Vagina (tissue), 2 donors: ENCODE measurements around the gene FAM185A. TPM values are rescaled to one million over a fixed set of nuclear protein-coding genes. Genes with fewer than 3 reads are reported as not detected.
"Not testable (repeated sequence)": the region's sequence is repeated elsewhere in the genome, so short reads cannot be mapped to it uniquely, and the experiment has no call there.

Source experiments
- DNase-seq, 2 donors: peaks; one replicate each; pipeline ENCODE4 v3.0.0-alpha.2; 2017; ENCODE audit errors: extremely low spot score in 2 of 2
- H3K27ac ChIP-seq: fragments of 200-600 bp; sonication (generic); one replicate; pipeline ENCODE4 v1.5.1; 2019
- H3K27me3 ChIP-seq: fragments of 200-600 bp; sonication (generic); one replicate; pipeline ENCODE4 v1.5.1; 2019
- H3K36me3 ChIP-seq, 2 donors: fragments of 200-600 bp; sonication (generic); one replicate each; pipeline ENCODE4 v1.5.1; 2017 to 2019
- H3K4me1 ChIP-seq: fragments of 200-600 bp; sonication (generic); one replicate; pipeline ENCODE4 v1.5.1; 2019
- H3K4me3 ChIP-seq, 2 donors: fragments of 200-600 bp; sonication (generic); 1 replicate in 1 of 2; 2 replicates in 1 of 2; pipeline ENCODE4 v1.5.1; 2016 to 2019
- H3K9me3 ChIP-seq: fragments of 200-600 bp; sonication (generic); one replicate; pipeline ENCODE4 v1.5.1; 2019
- intact Hi-C: fragments of 100-400 bp; cut with DNase I; formaldehyde crosslinking; loops from one replicate; pipeline ENCODE4 v1.15.1; 2023
- total RNA-seq: library from RNA; depleted of rRNA; stranded (reverse); fragments of >200 nt; gene quantifications from one replicate; pipeline ENCODE4 v1.2.3, GENCODE V29; 2016

FAM185A gene
- total RNA-seq, 1 donor from 2014 or later: 15.5 TPM

GRCh38 chr7:102749445-102749786, 617 bp downstream of the FAM185A start:
- intact Hi-C loops, H3K27ac ChIP-seq, DNase-seq: not testable (repeated sequence)

GRCh38 chr7:102758227-102758626, 9.4 kb downstream of the FAM185A start:
- H3K27me3 ChIP-seq, H3K4me3 ChIP-seq, H3K4me1 ChIP-seq, intact Hi-C loops, H3K9me3 ChIP-seq, H3K36me3 ChIP-seq, H3K27ac ChIP-seq, DNase-seq: not testable (repeated sequence)

More at GRCh38 chr7:102749445-102749786, 617 bp downstream of the FAM185A start:
- H3K9me3 ChIP-seq, H3K27me3 ChIP-seq, H3K36me3 ChIP-seq: not testable (repeated sequence)
- H3K4me1 ChIP-seq: peaks cover 15% of the 10 kb centered on the region
- peak overlapping the region; percentile 66 to 73 for H3K4me3 ChIP-seq

DNA sequence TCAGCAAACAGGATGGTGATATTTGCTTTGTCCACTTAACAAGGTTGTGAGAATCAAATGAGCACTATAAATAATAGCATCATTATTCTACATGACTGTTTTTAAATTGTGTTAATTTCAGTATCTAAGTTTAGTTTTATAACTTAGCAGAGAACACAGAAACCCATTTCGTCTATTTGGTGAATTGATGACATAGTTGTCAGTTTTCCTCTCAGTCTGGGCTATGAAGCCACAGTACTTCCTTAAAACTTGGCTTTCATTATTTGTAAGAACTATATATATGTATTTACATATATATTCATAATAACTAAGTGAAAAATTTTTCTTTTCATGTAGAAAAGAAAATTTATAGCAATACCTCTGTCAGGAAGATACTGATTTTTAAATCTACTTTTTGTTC, 11.1 kb downstream of the FAM185A start:
- intact Hi-C loops: not testable (repeated sequence)

GRCh38 chr7:102761234-102761633, 12.4 kb downstream of the FAM185A start:
- H3K27me3 ChIP-seq, H3K9me3 ChIP-seq, H3K27ac ChIP-seq, H3K4me1 ChIP-seq, DNase-seq, H3K4me3 ChIP-seq, intact Hi-C loops, H3K36me3 ChIP-seq: not testable (repeated sequence)

More for the DNA sequence above, 11.1 kb downstream of the FAM185A start:
- not testable (repeated sequence) for H3K27me3 ChIP-seq, H3K36me3 ChIP-seq, H3K27ac ChIP-seq, H3K4me3 ChIP-seq, H3K9me3 ChIP-seq, DNase-seq, H3K4me1 ChIP-seq

- intact Hi-C loops, H3K36me3 ChIP-seq, H3K27ac ChIP-seq, DNase-seq, H3K27me3 ChIP-seq, H3K9me3 ChIP-seq, H3K4me1 ChIP-seq, H3K4me3 ChIP-seq: not testable (repeated sequence)
Observed at GRCh38 chr7:102763295-102763905, 14.6 kb downstream of the FAM185A start.

DNA sequence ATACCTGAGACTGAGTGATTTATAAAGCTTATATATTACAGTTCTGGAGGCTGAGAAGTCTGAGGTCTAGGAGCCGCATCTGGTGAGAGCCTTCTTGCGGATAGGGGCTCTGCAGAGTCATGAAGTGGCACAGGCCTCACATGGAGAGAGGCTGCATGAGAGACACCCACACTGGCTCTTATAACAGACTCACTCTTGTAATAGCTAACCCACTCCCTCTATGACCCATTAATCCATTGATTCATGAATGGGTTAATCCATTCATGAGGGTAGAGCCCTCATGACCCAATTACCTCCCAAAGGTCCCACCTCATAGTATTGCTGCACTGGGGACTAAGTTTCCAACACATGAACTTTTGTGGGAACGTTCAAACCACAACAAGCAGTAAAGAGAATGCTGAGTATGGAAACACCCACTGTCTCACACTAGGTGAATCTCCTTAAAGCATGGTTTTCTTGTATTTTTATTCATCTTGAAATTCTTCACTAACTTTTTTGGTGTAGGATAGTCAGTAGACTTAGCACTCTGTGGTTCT, 20.9 kb downstream of the FAM185A start:
- H3K27ac ChIP-seq, H3K9me3 ChIP-seq, H3K4me1 ChIP-seq, H3K36me3 ChIP-seq, H3K27me3 ChIP-seq, intact Hi-C loops, H3K4me3 ChIP-seq, DNase-seq: not testable (repeated sequence)

GRCh38 chr7:102770467-102770866, 21.7 kb downstream of the FAM185A start:
- intact Hi-C loops, H3K27me3 ChIP-seq, H3K36me3 ChIP-seq, DNase-seq, H3K4me1 ChIP-seq, H3K9me3 ChIP-seq, H3K27ac ChIP-seq, H3K4me3 ChIP-seq: not testable (repeated sequence)

GRCh38 chr7:102776217-102776616, 27.4 kb downstream of the FAM185A start:
- H3K27ac ChIP-seq, H3K27me3 ChIP-seq, DNase-seq, H3K4me3 ChIP-seq, H3K36me3 ChIP-seq, intact Hi-C loops, H3K4me1 ChIP-seq, H3K9me3 ChIP-seq: not testable (repeated sequence)

GRCh38 chr7:102778663-102779062, 29.9 kb downstream of the FAM185A start:
- DNase-seq, H3K36me3 ChIP-seq, H3K4me1 ChIP-seq, intact Hi-C loops, H3K4me3 ChIP-seq, H3K9me3 ChIP-seq, H3K27me3 ChIP-seq, H3K27ac ChIP-seq: not testable (repeated sequence)

DNA sequence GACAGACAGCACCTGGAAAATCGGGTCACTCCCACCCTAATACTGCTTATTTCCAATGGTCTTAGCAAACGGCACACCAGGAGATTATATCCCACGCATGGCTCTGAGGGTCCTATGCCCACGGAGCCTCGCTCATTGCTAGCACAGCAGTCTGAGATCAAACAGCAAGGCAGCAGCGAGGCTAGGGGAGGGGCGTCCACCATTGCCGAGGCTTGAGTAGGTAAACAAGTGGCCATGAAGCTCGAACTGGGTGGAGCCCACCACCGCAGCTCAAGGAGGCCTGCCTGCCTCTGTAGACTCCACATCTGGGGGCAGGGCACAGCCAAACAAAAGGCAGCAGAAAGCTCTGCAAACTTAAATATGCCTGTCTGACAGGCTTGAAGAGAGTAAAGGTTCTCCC, 32.1 kb downstream of the FAM185A start:
- H3K27me3 ChIP-seq, H3K27ac ChIP-seq, H3K4me1 ChIP-seq, H3K4me3 ChIP-seq, H3K9me3 ChIP-seq, DNase-seq, intact Hi-C loops, H3K36me3 ChIP-seq: not testable (repeated sequence)

GRCh38 chr7:102788770-102789169, 40.0 kb downstream of the FAM185A start:
- H3K27ac ChIP-seq, H3K9me3 ChIP-seq, DNase-seq, intact Hi-C loops, H3K4me3 ChIP-seq, H3K36me3 ChIP-seq, H3K4me1 ChIP-seq, H3K27me3 ChIP-seq: not testable (repeated sequence)

- H3K4me3 ChIP-seq, H3K9me3 ChIP-seq, H3K4me1 ChIP-seq, H3K27ac ChIP-seq, DNase-seq, H3K27me3 ChIP-seq, H3K36me3 ChIP-seq, intact Hi-C loops: not testable (repeated sequence)
Observed at GRCh38 chr7:102790364-102791100, 41.7 kb downstream of the FAM185A start.

DNA sequence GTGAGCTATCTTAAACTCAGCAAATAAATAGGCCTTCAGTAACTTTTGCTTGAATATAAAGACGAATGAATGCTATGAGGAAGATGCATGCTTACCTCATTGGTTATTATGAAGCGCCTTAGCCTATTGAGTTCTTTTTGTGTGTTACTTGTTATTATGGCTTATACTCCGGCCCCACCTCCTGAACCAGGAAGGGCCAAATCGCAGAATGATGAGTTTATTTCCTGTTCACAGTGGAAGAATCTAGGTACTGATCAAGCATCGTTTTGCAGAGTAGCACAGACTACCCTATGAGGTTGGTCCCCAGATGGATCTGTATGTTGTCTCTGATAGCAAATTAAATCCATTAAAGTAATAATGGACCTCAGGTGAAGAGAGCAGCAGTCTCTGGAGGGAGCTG, 42.6 kb downstream of the FAM185A start:
- H3K4me3 ChIP-seq, H3K27me3 ChIP-seq, H3K4me1 ChIP-seq, H3K27ac ChIP-seq, H3K9me3 ChIP-seq, H3K36me3 ChIP-seq, DNase-seq, intact Hi-C loops: not testable (repeated sequence)

- H3K4me1 ChIP-seq, H3K9me3 ChIP-seq, H3K27ac ChIP-seq, H3K36me3 ChIP-seq, intact Hi-C loops, H3K27me3 ChIP-seq, H3K4me3 ChIP-seq, DNase-seq: not testable (repeated sequence)
Observed at GRCh38 chr7:102791831-102792230, 43.0 kb downstream of the FAM185A start.
